GM12891 (cell line): ENCODE data around the gene KRT2.

Experiments used
- POLR2A ChIP-seq: IDR thresholded peaks from 2 replicates; pipeline ENCODE4 v1.6.1; 2011; ENCODE audit warnings: low read depth, low read length, control low read depth
- TAF1 ChIP-seq: IDR thresholded peaks from 2 replicates; pipeline ENCODE4 v1.6.1; 2011; ENCODE audit warnings: low read depth, low read length, control low read depth

- TF ChIP-seq POLR2A (no peak), TAF1 (no peak)
Observed at GRCh38 chr12:52663420-52663819, 11.4 kb upstream of the KRT2 start.
